Natural killer cell treated with Interleukin-12 subunit alpha and Interleukin-12 subunit beta and Interleukin-15 and Interleukin-18, amount 100 ng/mL, for 72 hours (primary cell): ENCODE measurements around the gene MXRA7. TPM values are rescaled to one million over a fixed set of nuclear protein-coding genes. Genes with fewer than 3 reads are reported as not detected.
"Not testable (repeated sequence)": the region's sequence is repeated elsewhere in the genome, so short reads cannot be mapped to it uniquely, and the experiment has no call there.

Experiments used
- ATAC-seq, 2 donors: fragments of 150-1000 bp; cut with Tn5 transposase in 1 of 2; sonication (Bioruptor Pico), chemical (Tn5 transposase) in 1 of 2; 2 replicates each; pipeline ENCODE4 v1.10.0; 2021
- DNase-seq: peaks from one replicate; pipeline ENCODE4 v3.0.0; 2022; ENCODE audit warnings: low spot score
- H3K27ac Mint-ChIP-seq, 2 donors: 1 replicate in 1 of 2; 2 replicates in 1 of 2; pipeline ENCODE4 v1.8.0; 2022; ENCODE audit warnings: mixed read lengths in 2 of 2, mild to moderate bottlenecking in 1 of 2, moderate library complexity in 1 of 2
- H3K27me3 Mint-ChIP-seq, 2 donors: 1 replicate in 1 of 2; 2 replicates in 1 of 2; pipeline ENCODE4 v1.8.0; 2022; ENCODE audit warnings: mixed read lengths in 2 of 2
- H3K36me3 Mint-ChIP-seq: one replicate; pipeline ENCODE4 v1.8.0; 2022; ENCODE audit warnings: mixed read lengths
- H3K4me1 Mint-ChIP-seq, 2 donors: 1 replicate in 1 of 2; 2 replicates in 1 of 2; pipeline ENCODE4 v1.8.0; 2022; ENCODE audit warnings: low read depth in 2 of 2, mixed read lengths in 2 of 2, mild to moderate bottlenecking in 1 of 2
- H3K4me3 Mint-ChIP-seq: one replicate; pipeline ENCODE4 v1.8.0; 2022; ENCODE audit warnings: mixed read lengths
- H3K9me3 Mint-ChIP-seq: 2 replicates; pipeline ENCODE4 v1.8.0; 2022; ENCODE audit warnings: mixed read lengths
- total RNA-seq, 2 donors: library from RNA; stranded (reverse); gene quantifications; one replicate each; pipeline ENCODE4 v1.2.3, GENCODE V29; 2022

MXRA7 gene, protein sequence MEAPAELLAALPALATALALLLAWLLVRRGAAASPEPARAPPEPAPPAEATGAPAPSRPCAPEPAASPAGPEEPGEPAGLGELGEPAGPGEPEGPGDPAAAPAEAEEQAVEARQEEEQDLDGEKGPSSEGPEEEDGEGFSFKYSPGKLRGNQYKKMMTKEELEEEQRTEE
- 10 to 100 TPM; 18.1 to 19.4 TPM for total RNA-seq

- H3K36me3 Mint-ChIP-seq, result peaks cover 18% of the 10 kb centered on the region
- no peaks in the 10 kb centered on the region for H3K27me3 Mint-ChIP-seq
- H3K4me1 Mint-ChIP-seq, result peaks cover 36 to 43% of the 10 kb centered on the region in 2 donors
- peak within 1 kb of the TSS; percentile 76 for H3K4me3 Mint-ChIP-seq
- DNase-seq (peak; percentile 79), ATAC-seq (peak; percentile 91 to 93)
- no peaks in the 10 kb centered on the region for H3K9me3 Mint-ChIP-seq
- peak within 1 kb of the TSS; percentile 18 to 60 for H3K27ac Mint-ChIP-seq
Observed at GRCh38 chr17:76710863-76711611, at the start of gene MXRA7. Gene MXRA7, minus strand, starts transcription at chr17:76710965. Its CDS starts 19 bp downstream, at chr17:76710946.

- no peak overlapping the region for H3K27ac Mint-ChIP-seq
- peaks cover 6% of the 10 kb centered on the region for H3K36me3 Mint-ChIP-seq
- no peaks in the 10 kb centered on the region for H3K9me3 Mint-ChIP-seq
- ATAC-seq, result no peak
- DNase-seq, result no peak
- H3K4me1 Mint-ChIP-seq, result peaks cover 3 to 4% of the 10 kb centered on the region in 2 donors
- no peaks in the 10 kb centered on the region for H3K27me3 Mint-ChIP-seq
- no peak overlapping the region for H3K4me3 Mint-ChIP-seq
Observed at GRCh38 chr17:76758570-76758969, 47.8 kb upstream of the MXRA7 start.

GRCh38 chr17:76757256-76757655 lies 46.5 kb upstream of the MXRA7 start:
- DNase-seq (no peak), ATAC-seq (no peak)
- H3K9me3 Mint-ChIP-seq, result no peaks in the 10 kb centered on the region
- H3K27me3 Mint-ChIP-seq, result no peaks in the 10 kb centered on the region
- peak overlapping the region in 1 of 2 donors; percentile 5 for H3K27ac Mint-ChIP-seq
- H3K4me3 Mint-ChIP-seq, result no peak overlapping the region
- peaks cover 12 to 13% of the 10 kb centered on the region in 2 donors for H3K4me1 Mint-ChIP-seq
- H3K36me3 Mint-ChIP-seq, result peaks cover 6% of the 10 kb centered on the region

GRCh38 chr17:76755285-76755684 lies 44.5 kb upstream of the MXRA7 start:
- peaks cover 12 to 18% of the 10 kb centered on the region in 2 donors for H3K4me1 Mint-ChIP-seq
- H3K36me3 Mint-ChIP-seq, result peaks cover 11% of the 10 kb centered on the region
- H3K4me3 Mint-ChIP-seq, result no peak overlapping the region
- no peak for ATAC-seq
- no peaks in the 10 kb centered on the region for H3K9me3 Mint-ChIP-seq
- no peak overlapping the region for H3K27ac Mint-ChIP-seq
- no peaks in the 10 kb centered on the region for H3K27me3 Mint-ChIP-seq
- DNase-seq, result no peak

DNA sequence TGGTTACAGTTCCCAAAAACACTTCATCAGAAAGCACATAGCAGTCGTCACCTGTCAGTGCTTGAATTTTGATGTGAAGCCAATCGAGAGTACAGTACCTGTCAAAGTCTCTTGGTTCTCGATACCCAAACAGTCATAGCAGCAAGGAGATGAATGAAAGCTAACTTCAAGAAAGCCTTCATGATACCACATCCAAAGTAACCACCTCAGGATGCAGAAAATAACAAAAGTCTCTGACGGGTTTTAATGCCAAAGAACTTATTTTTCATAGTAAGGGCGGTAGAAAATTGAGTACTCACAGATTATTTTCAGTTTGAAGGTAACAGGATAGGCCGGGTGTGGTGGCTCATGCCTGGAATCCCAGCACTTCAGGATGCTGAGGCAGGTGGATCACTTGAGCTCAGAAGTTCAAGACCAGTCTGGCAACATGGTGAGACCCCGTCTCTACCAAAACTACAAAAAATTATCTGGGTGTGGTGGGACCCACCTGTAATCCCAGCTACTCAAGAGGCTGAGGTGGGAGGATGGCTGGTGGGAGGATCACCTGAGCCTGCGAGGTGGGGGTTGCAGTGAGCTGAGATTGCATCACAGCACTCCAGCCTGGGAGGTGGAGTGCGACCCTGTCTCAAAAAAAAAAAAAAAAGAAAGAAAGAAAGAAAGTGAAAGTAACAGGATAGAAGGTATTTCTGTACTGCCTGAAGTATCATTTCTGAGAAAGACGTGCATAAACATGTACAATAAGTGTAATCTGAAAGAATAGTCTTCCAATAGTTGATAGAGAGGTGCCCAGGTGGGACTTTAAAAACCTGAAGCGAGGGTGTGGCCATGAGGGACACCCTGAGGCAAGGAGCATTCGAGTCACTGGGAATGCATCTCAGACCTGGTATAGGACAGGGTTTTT lies 42.5 kb upstream of the MXRA7 start:
- ATAC-seq (peak; percentile 68 to 69), DNase-seq (no peak)
- no peaks in the 10 kb centered on the region for H3K27me3 Mint-ChIP-seq
- H3K36me3 Mint-ChIP-seq, result peaks cover 11% of the 10 kb centered on the region
- no peaks in the 10 kb centered on the region for H3K9me3 Mint-ChIP-seq
- peak overlapping the region; percentile 87 for H3K4me3 Mint-ChIP-seq
- H3K4me1 Mint-ChIP-seq, result peaks cover 12 to 18% of the 10 kb centered on the region in 2 donors
- H3K27ac Mint-ChIP-seq, result peak overlapping the region; percentile 86 to 90

DNA sequence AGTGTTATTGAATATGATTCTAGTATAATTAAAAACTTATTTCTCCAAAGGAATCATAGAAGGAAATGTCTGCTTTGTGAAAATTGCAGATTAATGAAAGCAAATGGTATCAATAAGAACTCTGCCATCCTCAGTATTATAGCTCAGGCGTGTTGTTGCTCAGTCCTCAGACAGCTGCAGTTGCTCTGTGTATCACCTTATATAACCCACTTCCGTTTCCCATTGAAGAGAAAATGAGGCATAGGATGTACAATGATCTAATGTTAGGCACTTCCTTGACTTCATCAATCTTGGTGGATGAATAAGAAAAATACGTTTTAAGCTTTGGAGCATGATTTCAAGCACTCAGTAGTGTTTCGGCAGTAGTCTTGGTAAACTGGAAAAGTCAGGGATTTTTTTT lies 41.2 kb upstream of the MXRA7 start:
- H3K4me1 Mint-ChIP-seq, result peaks cover 12 to 18% of the 10 kb centered on the region in 2 donors
- DNase-seq, result no peak

GRCh38 chr17:76751416-76751993 lies 40.7 kb upstream of the MXRA7 start:
- H3K27ac Mint-ChIP-seq, result peak overlapping the region in 1 of 2 donors; percentile 86
- no peak for ATAC-seq
- no peak for DNase-seq
- H3K4me3 Mint-ChIP-seq, result no peak overlapping the region
- H3K36me3 Mint-ChIP-seq, result peaks cover 5% of the 10 kb centered on the region
- no peaks in the 10 kb centered on the region for H3K27me3 Mint-ChIP-seq
- no peaks in the 10 kb centered on the region for H3K9me3 Mint-ChIP-seq
- H3K4me1 Mint-ChIP-seq, result peaks cover 12 to 18% of the 10 kb centered on the region in 2 donors

More for the DNA sequence above, 41.2 kb upstream of the MXRA7 start:
- Mint-ChIP-seq H3K27ac (peak overlapping the region; percentile 86 to 90), H3K36me3 (peaks cover 7% of the 10 kb centered on the region), H3K4me3 (peak overlapping the region; percentile 63), H3K9me3 (no peaks in the 10 kb centered on the region), H3K27me3 (no peaks in the 10 kb centered on the region)
- ATAC-seq, result peak in 1 of 2 donors; percentile 86

GRCh38 chr17:76748657-76749056 lies 37.9 kb upstream of the MXRA7 start:
- Mint-ChIP-seq H3K27me3 (no peaks in the 10 kb centered on the region), H3K4me3 (no peak overlapping the region), H3K9me3 (no peaks in the 10 kb centered on the region), H3K27ac (no peak overlapping the region), H3K36me3 (peaks cover 16% of the 10 kb centered on the region), H3K4me1 (peaks cover 8 to 25% of the 10 kb centered on the region in 2 donors)
- ATAC-seq (no peak), DNase-seq (no peak)

DNA sequence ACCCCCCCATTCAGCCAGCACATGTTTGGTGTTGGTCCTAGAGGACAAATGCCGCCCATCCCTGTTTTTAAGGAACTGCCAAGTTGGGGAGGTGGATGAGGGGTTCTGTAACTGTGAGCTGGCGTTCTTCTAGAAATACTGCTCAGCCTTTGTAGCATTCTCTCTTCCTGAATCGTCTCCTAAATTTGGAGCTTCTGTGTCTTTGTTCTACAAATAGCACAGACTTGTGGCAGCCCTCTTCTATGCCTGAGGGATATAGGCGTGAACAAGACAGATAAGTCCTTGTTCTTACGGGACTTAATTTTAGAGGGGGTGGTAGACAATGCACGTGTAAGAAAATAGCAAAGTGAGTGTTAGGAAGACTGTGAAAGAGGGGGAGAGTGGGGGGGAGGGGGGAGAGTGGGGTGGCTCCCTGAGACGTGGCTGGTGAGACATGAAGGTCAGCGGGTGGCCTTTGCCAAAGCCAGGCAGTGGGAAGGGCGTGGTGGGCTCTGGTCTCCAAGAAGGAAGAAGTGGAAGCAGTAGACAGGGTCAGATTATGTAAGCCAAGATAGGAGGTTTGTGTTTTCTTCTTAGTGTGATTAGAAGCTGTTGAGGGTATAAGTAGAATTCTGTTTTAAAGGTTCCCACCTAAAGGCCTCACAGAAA lies 37.1 kb upstream of the MXRA7 start:
- H3K36me3 Mint-ChIP-seq, result peaks cover 16% of the 10 kb centered on the region

DNA sequence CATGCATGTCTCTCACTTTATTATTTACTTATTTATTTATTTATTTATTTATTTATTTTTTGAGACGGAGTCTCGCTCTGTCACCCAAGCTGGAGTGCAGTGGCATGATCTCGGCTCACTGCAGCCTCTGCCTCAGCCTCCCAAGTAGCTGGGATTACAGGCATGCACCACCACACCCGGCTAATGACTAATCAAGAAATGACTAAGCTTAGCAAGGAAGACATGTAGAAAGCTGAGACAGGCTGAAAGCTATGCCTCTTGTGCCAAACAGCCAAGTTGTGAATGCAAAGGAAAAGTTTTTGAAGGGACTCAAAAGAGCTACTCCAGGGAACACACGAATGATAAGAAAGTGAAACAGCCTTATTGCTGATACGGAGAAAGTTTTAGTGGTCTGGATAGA lies 35.0 kb upstream of the MXRA7 start:
- not testable (repeated sequence) for H3K9me3 Mint-ChIP-seq, ATAC-seq, H3K4me3 Mint-ChIP-seq, DNase-seq, H3K27me3 Mint-ChIP-seq, H3K27ac Mint-ChIP-seq
- Mint-ChIP-seq H3K36me3 (peaks cover 16% of the 10 kb centered on the region), H3K4me1 (peaks cover 0 to 13% of the 10 kb centered on the region in 2 donors)

More for the DNA sequence above, 37.1 kb upstream of the MXRA7 start:
- no peak for ATAC-seq
- Mint-ChIP-seq H3K27me3 (no peaks in the 10 kb centered on the region), H3K9me3 (no peaks in the 10 kb centered on the region), H3K4me3 (no peak overlapping the region), H3K27ac (no peak overlapping the region), H3K4me1 (peaks cover under 1 to 17% of the 10 kb centered on the region in 2 donors)
- DNase-seq, result no peak

GRCh38 chr17:76744747-76745146 lies 34.0 kb upstream of the MXRA7 start:
- no peak for ATAC-seq
- Mint-ChIP-seq H3K9me3 (no peaks in the 10 kb centered on the region), H3K27ac (no peak overlapping the region)

DNA sequence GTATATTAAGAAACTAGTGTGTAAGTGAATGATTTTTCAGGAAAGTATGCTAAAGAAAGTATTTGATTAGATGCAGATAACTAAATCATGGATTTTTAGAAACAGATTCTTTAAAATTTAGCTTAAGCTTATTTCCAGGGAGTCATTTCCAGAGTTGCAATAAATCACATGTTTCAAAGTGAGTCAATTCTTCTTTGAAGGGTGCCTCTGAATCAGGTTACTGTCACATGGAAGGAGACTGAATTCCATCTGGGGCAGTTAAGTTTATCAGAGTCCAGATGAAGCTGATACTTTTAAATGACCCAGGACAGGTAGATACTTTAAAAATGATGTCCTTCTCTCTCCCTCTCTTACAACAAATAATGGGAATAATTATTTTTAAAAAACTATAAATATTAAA lies 32.2 kb upstream of the MXRA7 start:
- peaks cover 15 to 25% of the 10 kb centered on the region in 2 donors for H3K4me1 Mint-ChIP-seq
- H3K36me3 Mint-ChIP-seq, result peaks cover 16% of the 10 kb centered on the region
- no peak for ATAC-seq
- no peak overlapping the region for H3K27ac Mint-ChIP-seq
- DNase-seq, result no peak
- H3K27me3 Mint-ChIP-seq, result no peaks in the 10 kb centered on the region
- no peak overlapping the region for H3K4me3 Mint-ChIP-seq
- H3K9me3 Mint-ChIP-seq, result no peaks in the 10 kb centered on the region

More at GRCh38 chr17:76744747-76745146, 34.0 kb upstream of the MXRA7 start:
- H3K36me3 Mint-ChIP-seq, result peaks cover 16% of the 10 kb centered on the region
- H3K4me3 Mint-ChIP-seq, result no peak overlapping the region
- H3K27me3 Mint-ChIP-seq, result no peaks in the 10 kb centered on the region
- no peak for DNase-seq
- H3K4me1 Mint-ChIP-seq, result peaks cover under 1 to 14% of the 10 kb centered on the region in 2 donors
